Right cardiac atrium (tissue), 5 donors: ENCODE measurements around the gene RAB27A. TPM values are rescaled to one million over a fixed set of nuclear protein-coding genes. Genes with fewer than 3 reads are reported as not detected.
"Not testable (repeated sequence)": the region's sequence is repeated elsewhere in the genome, so short reads cannot be mapped to it uniquely, and the experiment has no call there.

Source experiments
- ATAC-seq, 2 donors: fragments of 200-7000 bp; cut with Tn5 transposase; one replicate each; pipeline versions ENCODE4 v1.8.0 to v1.9.1; 2020; ENCODE audit warnings: moderate library complexity in 2 of 2, mild to moderate bottlenecking in 1 of 2
- DNase-seq, 3 donors: peaks; one replicate each; pipeline ENCODE4 v3.0.0-alpha.2; 2020
- H3K27ac ChIP-seq: one replicate; pipeline ENCODE4 v1.5.1; 2013; ENCODE audit warnings: mild to moderate bottlenecking, low read length, control low read depth, moderate library complexity
- H3K27me3 ChIP-seq: one replicate; pipeline ENCODE4 v1.6.1; 2013; ENCODE audit not compliant: control insufficient read depth, insufficient read depth
- H3K4me1 ChIP-seq: one replicate; pipeline ENCODE4 v1.6.1; 2013; ENCODE audit warnings: low read length; ENCODE audit not compliant: control insufficient read depth, insufficient read depth
- H3K4me3 ChIP-seq: one replicate; pipeline ENCODE4 v1.5.1; 2013; ENCODE audit warnings: low read length, control low read depth
- H3K9me3 ChIP-seq: one replicate; pipeline ENCODE4 v1.6.1; 2013; ENCODE audit warnings: low read length; ENCODE audit not compliant: control insufficient read depth
- WGBS: extraction: QIAGEN DNeasy Blood & Tissue Kit; methylation state at CpG from one replicate; pipeline ENCODE4 v1.1.7; 2013; 5-methylcytosine and 5-hydroxymethylcytosine counted together
- intact Hi-C, 4 donors: fragments of 100-400 bp; cut with DNase I; formaldehyde crosslinking; loops; one replicate each; pipeline versions ENCODE4 v1.11.0 to v1.14.0; 2022 to 2023
- polyA plus RNA-seq: library from polyadenylated mRNA; stranded (reverse); fragments of 200-250 nt; gene quantifications from one replicate; pipeline ENCODE4 v1.2.3, GENCODE V29; 2013
- total RNA-seq, 4 donors: library from RNA; stranded (reverse); fragmentation: NEBNext Ultra II Directional; extraction: Animal tissue kit (Norgen Biotek cat#: 25700); gene quantifications; one replicate each; pipeline ENCODE4 v1.2.1, GENCODE V29; 2021
- donor health status: healthy with polysubstance abuse.
- donor health status: DM: no; HTN: yes; CAD: no.
- donor health status: DM: no; HTN: no; CAD: no.
- donor health status: DM: no; HTN: yes; CAD: no; lungs with severe emphysema.
- donor health status: DM: yes; HTN: yes; CAD: no.

The RAB27A gene
- total and polyA plus RNA-seq, 5 donors, result 3.0 to 18.0 (median 8.4) TPM

DNA sequence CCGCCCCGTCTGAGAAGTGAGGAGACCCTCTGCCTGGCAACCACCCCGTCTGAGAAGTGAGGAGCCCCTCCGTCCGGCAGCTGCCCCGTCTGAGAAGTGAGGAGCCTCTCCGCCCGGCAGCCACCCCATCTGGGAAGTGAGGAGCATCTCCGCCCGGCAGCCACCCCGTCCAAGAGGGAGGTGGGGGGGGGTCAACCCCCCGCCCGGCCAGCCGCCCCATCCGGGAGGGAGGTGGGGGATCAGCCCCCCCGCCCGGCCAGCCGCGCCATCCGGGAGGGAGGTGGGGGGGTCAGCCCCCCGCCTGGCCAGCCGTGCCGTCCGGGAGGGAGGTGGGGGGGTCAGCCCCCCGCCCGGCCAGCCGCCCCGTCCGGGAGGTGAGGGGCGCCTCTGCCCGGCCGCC, 13.2 kb upstream of the RAB27A start:
- WGBS, result 93% methylated on average over 17 of the region's 32 CpGs
- H3K27me3 ChIP-seq, ATAC-seq, H3K4me1 ChIP-seq, H3K9me3 ChIP-seq, H3K4me3 ChIP-seq, intact Hi-C loops, H3K27ac ChIP-seq: not testable (repeated sequence)
- peak in 1 of 3 donors; percentile 60 for DNase-seq

DNA sequence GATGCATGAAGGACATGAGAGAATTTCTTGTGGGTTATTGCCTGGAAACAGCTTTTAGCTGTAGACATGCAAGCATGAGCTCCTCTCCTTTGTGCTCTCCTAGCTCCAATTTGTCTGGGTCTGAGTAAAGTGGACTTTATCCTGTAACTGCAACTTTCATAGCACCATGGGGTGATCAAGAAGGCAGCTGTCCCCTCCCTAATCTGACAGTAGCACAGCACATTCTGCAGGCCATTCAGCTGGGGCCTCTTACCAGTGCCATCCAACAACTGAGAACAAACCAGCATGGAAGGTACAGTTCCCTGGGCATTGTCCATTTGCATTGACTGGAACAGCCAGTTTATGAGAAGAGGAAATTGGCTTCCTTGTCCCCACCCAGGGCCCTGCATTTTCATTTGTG, 7.7 kb upstream of the RAB27A start:
- Histone ChIP-seq H3K4me1 (no peaks in the 10 kb centered on the region), H3K27me3 (no peaks in the 10 kb centered on the region), H3K9me3 (no peaks in the 10 kb centered on the region), H3K27ac (no peak overlapping the region), H3K4me3 (no peak overlapping the region)
- intact Hi-C loops, result no loop called here
- DNase-seq (no peak), ATAC-seq (no peak)

DNA sequence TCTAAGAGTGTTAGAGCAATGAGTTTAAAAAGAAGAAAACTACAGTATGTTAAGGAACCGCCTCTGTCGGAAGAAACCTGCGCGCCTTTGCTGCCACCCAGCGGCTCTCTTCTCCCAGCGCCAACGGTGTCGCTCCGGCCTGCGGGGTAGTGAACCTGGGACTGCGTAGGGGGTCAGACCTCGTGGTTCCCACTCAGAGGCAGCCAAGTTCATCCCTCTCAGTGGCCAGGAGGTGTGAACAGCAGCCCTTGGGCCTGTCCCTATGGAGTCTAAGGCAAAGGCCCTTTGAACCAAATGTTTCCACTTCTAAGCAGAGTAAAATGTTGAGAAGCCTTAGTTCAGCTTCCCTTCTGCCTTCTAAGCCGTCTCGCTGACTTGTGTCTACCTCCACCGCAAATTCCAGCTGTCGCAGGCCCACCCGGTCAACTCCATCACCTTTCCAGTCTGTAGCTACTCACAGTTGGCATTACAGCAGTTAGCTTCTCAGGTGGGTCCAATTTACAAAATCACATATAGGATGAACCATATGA, 980 bp upstream of the RAB27A start:
- Histone ChIP-seq H3K27me3 (no peaks in the 10 kb centered on the region), H3K4me1 (no peaks in the 10 kb centered on the region), H3K27ac (no peak overlapping the region), H3K4me3 (peak overlapping the region; percentile 95), H3K9me3 (no peaks in the 10 kb centered on the region)
- ATAC-seq (peak; percentile 90 to 94), DNase-seq (peak; percentile 83 to 93 (median 92))
- WGBS, result 18% methylated on average over 17 of the region's 17 CpGs
- intact Hi-C loops, result loop anchor here (2.0 to 5.0 kb wide), 2 partner anchors 68 to 72 kb away; no protein-coding TSS in a partner anchor

DNA sequence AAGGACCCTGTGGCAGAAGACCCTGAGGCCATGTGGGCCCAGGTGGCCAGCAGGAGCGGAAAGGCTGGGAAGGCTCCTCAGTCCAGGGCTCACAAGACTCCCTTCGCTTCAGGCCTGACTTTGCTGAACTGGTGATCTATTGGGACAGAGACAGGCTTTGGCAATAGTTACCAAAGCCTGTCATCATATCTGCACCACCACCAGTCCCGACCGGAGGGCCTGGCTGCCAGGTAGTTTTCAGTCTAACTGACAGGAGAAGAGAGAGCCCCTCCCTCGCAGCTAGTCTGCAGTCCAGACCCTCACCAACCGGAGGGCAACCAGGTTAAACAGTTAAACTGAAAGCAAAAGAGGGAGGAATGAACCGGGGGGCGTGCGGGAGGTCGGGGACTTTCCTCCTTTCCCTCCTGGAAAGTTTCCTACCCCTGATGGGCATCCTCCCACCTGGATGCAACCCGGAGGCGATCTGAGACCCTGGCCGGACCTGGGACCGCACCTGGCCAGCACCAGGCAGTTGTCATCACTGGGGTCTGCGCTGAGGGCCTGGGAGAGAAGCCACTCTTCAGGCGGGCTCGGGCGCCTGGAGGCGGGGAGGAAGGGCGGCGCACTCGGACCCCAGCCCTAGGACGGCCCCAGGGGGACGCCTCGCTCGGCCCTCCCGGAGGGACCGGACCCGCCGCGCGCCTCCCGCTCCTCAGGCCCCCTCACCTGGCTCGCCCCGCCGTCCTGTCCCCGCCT, 435 bp downstream of the RAB27A start:
- 3% methylated on average over 37 of the region's 37 CpGs for WGBS
- intact Hi-C loops, result no loop called here
- H3K4me1 ChIP-seq, result peaks cover 1% of the 10 kb centered on the region

DNA sequence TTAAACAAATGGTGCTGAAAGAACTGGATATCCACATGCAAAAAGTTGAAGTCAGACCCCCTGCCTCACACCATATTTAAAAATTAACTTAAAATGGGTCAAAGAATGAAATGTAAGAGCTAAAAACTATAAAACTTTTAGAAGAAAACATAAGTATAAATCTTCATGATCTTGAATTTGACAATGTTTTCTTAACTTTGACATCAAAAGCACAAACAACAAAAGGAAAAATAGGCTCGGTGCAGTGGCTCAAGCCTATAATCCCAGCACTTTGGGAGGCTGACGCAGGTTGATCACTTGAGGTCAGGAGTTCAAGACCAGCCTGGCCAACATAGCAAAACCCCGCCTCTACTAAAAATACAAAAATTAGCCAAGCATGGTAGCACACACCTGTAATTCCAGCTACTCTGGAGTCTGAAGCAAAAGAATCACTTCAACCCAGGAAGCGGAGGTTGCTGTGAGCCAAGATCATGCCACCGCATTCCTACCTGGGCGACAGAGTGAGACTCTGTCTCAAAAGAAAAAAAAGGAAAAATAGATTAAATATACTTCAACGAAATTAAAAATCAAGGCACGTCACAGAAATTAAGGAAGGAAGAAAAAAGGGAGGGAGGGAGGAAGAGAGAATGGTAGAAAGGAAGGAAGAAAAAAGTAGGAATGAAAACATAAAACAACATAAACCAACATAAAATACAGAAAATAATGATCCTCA, 1.5 kb downstream of the RAB27A start:
- peaks cover 1% of the 10 kb centered on the region for H3K4me1 ChIP-seq
- intact Hi-C loops, result no loop called here
- no peaks in the 10 kb centered on the region for H3K9me3 ChIP-seq
- H3K4me3 ChIP-seq, result no peak overlapping the region
- no peak for ATAC-seq
- H3K27me3 ChIP-seq, result no peaks in the 10 kb centered on the region
- no peak for DNase-seq
- WGBS, result 94% methylated on average over 8 of the region's 8 CpGs
- no peak overlapping the region for H3K27ac ChIP-seq

More for the DNA sequence above, 435 bp downstream of the RAB27A start:
- ATAC-seq (peak; percentile 61 to 65), DNase-seq (peak in 2 of 3 donors; percentile 21 to 54)
- H3K27ac ChIP-seq, result peak overlapping the region; percentile 7
- no peaks in the 10 kb centered on the region for H3K27me3 ChIP-seq
- no peaks in the 10 kb centered on the region for H3K9me3 ChIP-seq
- peak overlapping the region; percentile 95 for H3K4me3 ChIP-seq

DNA sequence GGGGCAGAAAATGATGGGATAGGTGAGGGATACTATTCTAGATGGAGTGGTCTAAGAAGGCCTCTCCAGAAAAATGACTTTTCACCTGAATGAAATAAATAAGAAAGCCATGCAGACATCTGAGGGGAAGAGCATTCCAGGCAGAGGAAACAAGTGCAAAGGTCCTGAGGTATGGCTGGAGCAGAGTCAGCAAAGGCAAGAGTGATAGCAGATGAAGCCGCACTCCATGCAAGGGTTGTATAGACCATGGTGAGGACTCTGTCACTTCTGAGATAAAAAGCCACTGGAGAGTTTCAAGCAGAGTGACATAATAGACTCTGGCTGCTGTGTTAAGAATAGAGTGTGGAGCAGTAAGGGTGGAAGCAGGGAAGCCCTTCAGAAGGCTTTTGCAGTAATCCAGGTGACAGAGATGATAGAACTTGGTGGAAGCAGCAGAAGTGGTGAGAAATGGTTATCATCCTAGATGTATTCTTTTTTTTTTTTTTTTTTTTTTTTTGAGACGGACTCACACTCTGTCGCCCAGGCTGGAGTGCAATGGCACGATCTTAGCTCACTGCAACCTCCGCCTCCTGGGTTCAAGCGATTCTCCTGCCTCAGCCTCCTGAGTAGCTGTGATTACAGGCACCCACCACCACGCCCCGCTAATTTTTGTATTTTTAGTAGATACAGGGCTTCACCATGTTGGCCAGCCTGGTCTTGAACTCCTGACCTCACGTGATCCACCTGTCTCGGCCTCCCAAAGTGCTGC, 3.0 kb downstream of the RAB27A start:
- H3K9me3 ChIP-seq, DNase-seq, H3K4me1 ChIP-seq, H3K4me3 ChIP-seq, intact Hi-C loops, H3K27me3 ChIP-seq, H3K27ac ChIP-seq, ATAC-seq: not testable (repeated sequence)
- WGBS, result 94% methylated on average over 10 of the region's 10 CpGs

- intact Hi-C loops, result no loop called here
- H3K27me3 ChIP-seq, result no peaks in the 10 kb centered on the region
- no peaks in the 10 kb centered on the region for H3K9me3 ChIP-seq
- peaks cover 4% of the 10 kb centered on the region for H3K4me1 ChIP-seq
- 56% methylated on average over 1 of the region's 1 CpG for WGBS
- DNase-seq (no peak), ATAC-seq (no peak)
- no peak overlapping the region for H3K4me3 ChIP-seq
- H3K27ac ChIP-seq, result no peak overlapping the region
Observed at GRCh38 chr15:55284426-55284825, 5.2 kb downstream of the RAB27A start.

DNA sequence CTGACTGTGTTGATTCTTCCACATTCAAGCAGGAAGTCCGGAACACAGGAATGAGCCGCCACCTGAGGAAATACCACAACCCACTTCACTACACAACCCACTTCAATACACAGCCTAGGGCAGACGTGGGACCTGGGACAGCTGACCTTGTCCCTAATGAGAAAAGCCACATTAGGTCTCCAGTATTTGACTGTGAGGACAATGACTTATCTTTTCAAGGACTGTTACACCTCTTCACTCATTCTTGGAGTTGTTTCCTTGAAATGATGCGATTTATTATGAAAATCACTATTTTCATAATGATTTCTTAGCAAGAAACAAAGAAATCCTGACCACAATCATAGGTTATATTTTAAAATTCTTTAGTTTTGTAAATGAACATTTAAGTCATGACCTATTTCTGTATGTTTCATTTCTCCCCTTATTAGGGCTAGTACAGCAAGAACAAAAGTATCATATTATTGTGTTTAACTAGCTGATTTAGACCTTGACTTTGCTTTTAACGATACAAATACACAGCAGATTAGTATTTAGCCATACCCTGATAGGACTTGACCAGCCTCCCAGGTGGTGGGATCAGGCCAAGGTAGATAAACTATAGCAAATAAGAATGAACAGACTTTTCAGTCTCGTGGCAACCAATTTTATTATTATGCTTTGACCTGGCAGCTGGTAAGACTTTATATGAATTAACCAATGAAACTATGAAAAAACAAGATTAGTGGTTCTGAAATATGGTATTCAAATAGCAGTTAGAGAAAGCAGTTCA, 6.0 kb downstream of the RAB27A start:
- no peak overlapping the region for H3K27ac ChIP-seq
- ATAC-seq, result no peak
- no peak for DNase-seq
- 84% methylated on average over 6 of the region's 6 CpGs for WGBS
- H3K27me3 ChIP-seq, result no peaks in the 10 kb centered on the region
- intact Hi-C loops, result no loop called here
- no peak overlapping the region for H3K4me3 ChIP-seq
- peaks cover 4% of the 10 kb centered on the region for H3K4me1 ChIP-seq
- no peaks in the 10 kb centered on the region for H3K9me3 ChIP-seq

DNA sequence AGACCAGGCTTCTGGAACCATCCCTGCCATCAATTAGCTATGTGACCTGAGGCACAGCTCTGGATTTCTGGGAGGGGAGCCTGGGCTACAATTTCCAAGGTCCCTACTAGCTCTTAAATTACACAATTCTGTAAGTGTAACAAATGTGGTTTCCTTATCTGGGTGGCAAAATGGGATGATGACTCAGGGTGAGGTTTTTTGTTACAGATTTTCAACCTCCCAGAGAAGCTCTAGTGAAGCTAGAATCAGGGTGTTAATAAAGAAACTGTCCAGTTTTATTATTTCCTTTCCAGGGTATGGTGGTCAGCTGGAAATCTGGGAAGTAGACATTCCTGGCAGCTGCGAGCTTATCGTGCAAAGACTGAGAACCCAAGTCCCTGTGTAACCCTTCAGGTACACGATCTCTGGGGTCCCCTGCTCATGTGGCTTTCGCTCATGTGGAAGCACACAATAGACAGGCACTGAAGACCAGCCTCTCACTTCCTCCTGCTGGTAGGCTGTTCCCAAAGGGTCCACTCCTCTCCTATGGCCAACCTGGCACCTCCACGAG, 7.3 kb downstream of the RAB27A start:
- Histone ChIP-seq H3K27ac (no peak overlapping the region), H3K4me3 (no peak overlapping the region), H3K4me1 (peaks cover 7% of the 10 kb centered on the region), H3K27me3 (no peaks in the 10 kb centered on the region), H3K9me3 (no peaks in the 10 kb centered on the region)
- ATAC-seq, result peak; percentile 48 to 60
- WGBS, result 61% methylated on average over 5 of the region's 5 CpGs
- intact Hi-C loops, result no loop called here
- DNase-seq, result no peak

- Histone ChIP-seq H3K4me3 (no peak overlapping the region), H3K27me3 (no peaks in the 10 kb centered on the region), H3K27ac (no peak overlapping the region), H3K4me1 (peaks cover 7% of the 10 kb centered on the region), H3K9me3 (no peaks in the 10 kb centered on the region)
- intact Hi-C loops, result no loop called here
- no peak for ATAC-seq
- DNase-seq, result no peak
Observed at GRCh38 chr15:55281517-55282228, 7.9 kb downstream of the RAB27A start.
